Psoas muscle (tissue), 8 donors: ENCODE results near the gene CCDC92. TPM values are rescaled to one million over a fixed set of nuclear protein-coding genes. Genes with fewer than 3 reads are reported as not detected.

Source experiments
- ATAC-seq, 4 donors: fragments of 200-7000 bp; cut with Tn5 transposase; one replicate each; pipeline ENCODE4 v1.9.1; 2020; ENCODE audit warnings: moderate library complexity in 3 of 4, mild to moderate bottlenecking in 2 of 4
- DNase-seq, 2 donors: peaks; one replicate each; pipeline ENCODE4 v3.0.0-alpha.2; 2020
- H3K27ac ChIP-seq: fragments of 200-600 bp; one replicate; pipeline ENCODE4 v1.8.0; 2022
- H3K27me3 ChIP-seq, 3 donors: fragments of 200-600 bp in 1 of 3; one replicate each; pipeline versions ENCODE4 v1.6.1 to v1.8.0; 2013 to 2022; ENCODE audit warnings: low read length in 2 of 3, mild to moderate bottlenecking in 2 of 3, moderate library complexity in 1 of 3; ENCODE audit not compliant: insufficient read depth in 3 of 3
- H3K36me3 ChIP-seq, 2 donors: fragments of 200-600 bp in 1 of 2; one replicate each; pipeline versions ENCODE4 v1.6.1 to v1.8.0; 2013 to 2022; ENCODE audit warnings: low read depth in 1 of 2, mild to moderate bottlenecking in 1 of 2, moderate library complexity in 1 of 2; ENCODE audit not compliant: insufficient read depth in 1 of 2
- H3K4me1 ChIP-seq: fragments of 200-600 bp; one replicate; pipeline ENCODE4 v1.8.0; 2022
- H3K4me3 ChIP-seq: fragments of 200-600 bp; one replicate; pipeline ENCODE4 v1.8.0; 2022; ENCODE audit warnings: mild to moderate bottlenecking
- H3K9me3 ChIP-seq: fragments of 200-600 bp; one replicate; pipeline ENCODE4 v1.8.0; 2022
- WGBS, 3 donors: extraction: QIAGEN DNeasy Blood & Tissue Kit; methylation state at CpG; one replicate each; pipeline versions ENCODE4 v1.1.6 to v1.1.7; 2013; 5-methylcytosine and 5-hydroxymethylcytosine counted together
- intact Hi-C, 2 donors: fragments of 100-400 bp; cut with DNase I; formaldehyde crosslinking; loops; one replicate each; pipeline versions ENCODE4 v1.11.0 to v1.14.2; 2022
- polyA plus RNA-seq, 3 donors: library from polyadenylated mRNA; stranded (reverse); fragments of 200-250 nt; gene quantifications; one replicate each; pipeline ENCODE4 v1.2.3, GENCODE V29; 2013
- total RNA-seq, 4 donors: library from RNA; stranded (reverse); fragmentation: NEBNext Ultra II Directional in 2 of 4; extraction: Animal tissue kit (Norgen Biotek cat#: 25700) in 2 of 4; gene quantifications; one replicate each; pipeline versions ENCODE4 v1.2.1 to v1.2.4, GENCODE V29; 2021 to 2023
- TF ChIP-seq, protein P1 (sequence below): fragments of 200-600 bp; IDR thresholded peaks from one replicate; pipeline ENCODE4 v1.8.0; 2022; ENCODE audit warnings: antibody characterized with exemption
- donor health status: healthy with polysubstance abuse.
- donor health status: DM: no; HTN: no; CAD: no; lungs with moderate emphysema.
- donor health status: Bipolar disorder and iron deficiency.
- donor health status: healthy.
- donor health status: DM: yes; HTN: yes; CAD: no.
- donor health status: DM: no; HTN: no; CAD: no.
- donor health status: DM: no; HTN: no; CAD: no.
- donor health status: DM: yes; HTN: yes; CAD: no.

The CCDC92 gene
- total and polyA plus RNA-seq, 7 donors, result 27.9 to 83.2 (median 41.1) TPM

- H3K4me1 ChIP-seq, result no peaks in the 10 kb centered on the region
- no peak overlapping the region for H3K4me3 ChIP-seq
- WGBS, 3 donors, result 57 to 70% (median 63%) methylated on average over 15 of the region's 15 CpGs
- no peaks in the 10 kb centered on the region for H3K36me3 ChIP-seq
- no peaks in the 10 kb centered on the region for H3K9me3 ChIP-seq
- intact Hi-C loops, result no loop called here
- H3K27ac ChIP-seq, result no peak overlapping the region
- peak in 1 of 2 donors; percentile 27 for DNase-seq
- TF ChIP-seq, protein P1, sequence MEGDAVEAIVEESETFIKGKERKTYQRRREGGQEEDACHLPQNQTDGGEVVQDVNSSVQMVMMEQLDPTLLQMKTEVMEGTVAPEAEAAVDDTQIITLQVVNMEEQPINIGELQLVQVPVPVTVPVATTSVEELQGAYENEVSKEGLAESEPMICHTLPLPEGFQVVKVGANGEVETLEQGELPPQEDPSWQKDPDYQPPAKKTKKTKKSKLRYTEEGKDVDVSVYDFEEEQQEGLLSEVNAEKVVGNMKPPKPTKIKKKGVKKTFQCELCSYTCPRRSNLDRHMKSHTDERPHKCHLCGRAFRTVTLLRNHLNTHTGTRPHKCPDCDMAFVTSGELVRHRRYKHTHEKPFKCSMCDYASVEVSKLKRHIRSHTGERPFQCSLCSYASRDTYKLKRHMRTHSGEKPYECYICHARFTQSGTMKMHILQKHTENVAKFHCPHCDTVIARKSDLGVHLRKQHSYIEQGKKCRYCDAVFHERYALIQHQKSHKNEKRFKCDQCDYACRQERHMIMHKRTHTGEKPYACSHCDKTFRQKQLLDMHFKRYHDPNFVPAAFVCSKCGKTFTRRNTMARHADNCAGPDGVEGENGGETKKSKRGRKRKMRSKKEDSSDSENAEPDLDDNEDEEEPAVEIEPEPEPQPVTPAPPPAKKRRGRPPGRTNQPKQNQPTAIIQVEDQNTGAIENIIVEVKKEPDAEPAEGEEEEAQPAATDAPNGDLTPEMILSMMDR, result no peak
- peaks cover 0 to 31% (median 6%) of the 10 kb centered on the region in 3 donors for H3K27me3 ChIP-seq
- no peak for ATAC-seq
These were observed 81.0 kb downstream of the CCDC92 start for GRCh38 chr12:123891516-123892179.

DNA sequence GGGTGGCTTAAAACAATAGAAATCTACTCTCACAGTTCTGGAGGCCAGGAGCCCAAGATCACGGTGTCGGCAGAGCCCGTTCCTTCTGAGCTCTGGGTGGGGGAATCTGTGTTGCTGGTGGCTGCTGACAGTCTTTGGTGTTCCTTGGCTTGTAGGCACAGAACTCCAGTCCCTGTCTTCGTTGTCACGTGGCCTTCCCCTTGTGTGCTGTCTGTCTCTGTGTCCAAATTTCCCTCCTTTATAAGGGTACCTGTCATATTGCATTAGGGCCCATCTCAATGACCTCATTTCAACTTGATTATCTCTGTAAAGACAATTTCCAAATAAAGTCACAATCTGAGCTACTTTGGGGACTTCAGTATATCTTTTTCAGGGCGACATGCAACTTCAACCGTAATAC, 81.6 kb downstream of the CCDC92 start:
- no peak overlapping the region for H3K4me3 ChIP-seq
- DNase-seq, result no peak
- H3K27ac ChIP-seq, result no peak overlapping the region
- H3K36me3 ChIP-seq, result no peaks in the 10 kb centered on the region
- no peaks in the 10 kb centered on the region for H3K9me3 ChIP-seq
- no peaks in the 10 kb centered on the region for H3K4me1 ChIP-seq
- WGBS, 3 donors, result 77 to 86% (median 81%) methylated on average over 7 of the region's 7 CpGs
- TF ChIP-seq, protein P1, result no peak
- intact Hi-C loops, result no loop called here
- H3K27me3 ChIP-seq, result peaks cover 0 to 33% (median 8%) of the 10 kb centered on the region in 3 donors
- no peak for ATAC-seq

DNA sequence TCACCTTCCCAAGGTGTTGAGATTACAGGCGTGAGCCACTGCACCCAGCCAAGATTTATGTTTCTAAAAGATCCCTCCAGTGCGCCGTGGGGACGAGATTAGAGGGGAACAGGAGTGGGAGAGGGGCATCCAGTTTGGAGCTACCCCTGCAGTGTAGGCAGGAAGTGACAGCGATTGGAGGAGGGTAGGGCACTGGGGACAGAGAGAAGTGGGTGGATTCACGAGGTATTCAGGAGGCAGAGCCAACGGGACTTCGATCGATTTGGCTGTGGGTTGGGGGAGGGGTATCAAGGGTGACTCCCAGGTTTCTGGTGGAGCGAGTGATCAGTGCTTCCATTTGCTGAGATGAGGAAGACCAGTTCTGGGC, 82.1 kb downstream of the CCDC92 start:
- Histone ChIP-seq H3K27me3 (peaks cover 0 to 35% (median 7%) of the 10 kb centered on the region in 3 donors), H3K27ac (no peak overlapping the region), H3K36me3 (no peaks in the 10 kb centered on the region), H3K4me1 (no peaks in the 10 kb centered on the region), H3K9me3 (no peaks in the 10 kb centered on the region), H3K4me3 (no peak overlapping the region)
- intact Hi-C loops, result no loop called here
- WGBS, 3 donors, result 57 to 66% (median 61%) methylated on average over 10 of the region's 10 CpGs
- TF ChIP-seq, protein P1, result no peak
- ATAC-seq (no peak), DNase-seq (no peak)

- WGBS, 3 donors, result 80 to 84% (median 81%) methylated on average over 12 of the region's 12 CpGs
- Histone ChIP-seq H3K4me3 (no peak overlapping the region), H3K27me3 (peaks cover 0 to 35% (median 6%) of the 10 kb centered on the region in 3 donors), H3K9me3 (no peaks in the 10 kb centered on the region), H3K4me1 (no peaks in the 10 kb centered on the region), H3K36me3 (no peaks in the 10 kb centered on the region), H3K27ac (no peak overlapping the region)
- TF ChIP-seq, protein P1, result no peak
- intact Hi-C loops, result no loop called here
- ATAC-seq (no peak), DNase-seq (no peak)
These were observed 82.6 kb downstream of the CCDC92 start for GRCh38 chr12:123889848-123890535.
